Measurements from ENCODE around the gene DNAJC3.
"Not testable (repeated sequence)": the region's sequence is repeated elsewhere in the genome, so short reads cannot be mapped to it uniquely, and the experiment has no call there.

Gene DNAJC3, protein sequence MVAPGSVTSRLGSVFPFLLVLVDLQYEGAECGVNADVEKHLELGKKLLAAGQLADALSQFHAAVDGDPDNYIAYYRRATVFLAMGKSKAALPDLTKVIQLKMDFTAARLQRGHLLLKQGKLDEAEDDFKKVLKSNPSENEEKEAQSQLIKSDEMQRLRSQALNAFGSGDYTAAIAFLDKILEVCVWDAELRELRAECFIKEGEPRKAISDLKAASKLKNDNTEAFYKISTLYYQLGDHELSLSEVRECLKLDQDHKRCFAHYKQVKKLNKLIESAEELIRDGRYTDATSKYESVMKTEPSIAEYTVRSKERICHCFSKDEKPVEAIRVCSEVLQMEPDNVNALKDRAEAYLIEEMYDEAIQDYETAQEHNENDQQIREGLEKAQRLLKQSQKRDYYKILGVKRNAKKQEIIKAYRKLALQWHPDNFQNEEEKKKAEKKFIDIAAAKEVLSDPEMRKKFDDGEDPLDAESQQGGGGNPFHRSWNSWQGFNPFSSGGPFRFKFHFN

DNA sequence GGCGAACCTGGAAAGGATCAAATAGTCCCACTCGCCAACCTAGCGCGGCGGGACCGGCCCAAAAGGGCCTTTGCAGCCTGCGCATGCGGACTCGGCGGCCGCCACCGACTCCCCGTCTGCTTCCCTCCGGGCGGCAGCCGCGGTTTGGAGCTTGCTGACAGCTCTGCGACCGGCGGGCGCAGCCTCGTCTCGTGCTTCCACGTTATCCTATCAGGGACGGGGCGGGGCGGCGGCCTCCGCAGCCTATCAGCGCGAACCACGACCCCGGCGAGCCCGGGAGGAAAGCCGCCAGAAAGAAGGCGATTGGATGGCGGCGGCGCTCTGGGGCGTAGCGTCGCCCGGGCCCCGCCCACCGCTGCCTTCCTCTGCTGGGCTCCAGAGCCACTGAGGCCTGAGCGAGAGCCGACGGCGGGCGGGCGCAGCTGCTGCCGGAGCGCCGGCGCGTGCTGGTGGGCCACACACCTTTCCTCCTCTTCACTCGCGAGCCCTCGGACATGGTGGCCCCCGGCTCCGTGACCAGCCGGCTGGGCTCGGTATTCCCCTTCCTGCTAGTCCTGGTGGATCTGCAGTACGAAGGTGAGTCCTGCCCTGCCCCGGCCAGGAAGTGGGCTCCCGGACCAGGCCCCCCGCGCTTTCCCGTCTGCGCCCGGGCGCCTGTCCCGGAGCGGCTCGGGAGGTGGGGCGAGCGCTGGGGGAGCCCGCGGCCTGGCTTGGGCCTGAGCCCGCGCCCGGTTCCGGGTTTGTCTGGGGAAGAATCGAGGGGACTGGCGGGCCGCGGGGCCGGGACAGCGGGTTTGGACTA, at the start of gene DNAJC3:
DNAJC3 (plus strand) TSS at position 378 of the 802 bp plus-strand sequence; CDS start at position 495, 117 bp downstream.
- peak; percentile 97 for DNase-seq (ENCODE audit: low read depth)

DNA sequence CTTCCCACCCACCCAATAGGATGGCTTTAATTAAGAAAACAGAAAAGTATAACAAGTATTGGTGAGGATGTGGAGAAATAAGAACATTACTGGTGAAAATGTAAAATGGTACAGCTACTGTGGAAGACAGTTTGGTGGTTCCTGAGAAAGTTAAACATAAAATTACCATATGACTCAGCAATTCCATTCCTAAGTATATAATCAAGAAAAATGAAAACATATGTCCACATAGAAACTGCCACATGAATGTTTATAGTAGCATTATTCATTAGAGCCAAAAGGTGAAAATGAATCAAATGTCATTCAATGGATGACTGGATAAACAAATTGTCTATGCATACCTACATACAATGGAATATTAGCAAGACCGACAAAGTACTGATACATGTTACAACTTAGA, 49.3 kb upstream of the DNAJC3 start:
- DNase-seq (ENCODE audit: low read depth): no peak

DNA sequence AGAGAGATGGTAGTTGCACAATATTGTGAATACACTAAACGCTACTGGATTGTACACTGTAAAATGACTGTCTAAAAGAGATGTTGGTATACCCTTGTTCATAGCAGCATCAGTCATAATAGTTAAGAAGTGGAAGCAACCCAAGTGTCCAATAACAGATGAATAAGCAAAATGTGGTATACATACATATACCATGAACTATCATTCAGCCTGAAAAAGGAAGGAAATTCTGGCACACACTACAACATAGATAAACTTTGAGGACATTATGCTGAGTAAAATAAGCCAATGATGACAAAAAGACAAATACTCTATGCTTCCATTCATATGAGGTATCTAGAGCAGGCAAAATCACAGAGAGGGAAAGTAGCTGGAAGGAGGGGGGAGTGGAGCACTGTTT, 48.5 kb upstream of the DNAJC3 start:
- no peak for DNase-seq (ENCODE audit: low read depth)

DNA sequence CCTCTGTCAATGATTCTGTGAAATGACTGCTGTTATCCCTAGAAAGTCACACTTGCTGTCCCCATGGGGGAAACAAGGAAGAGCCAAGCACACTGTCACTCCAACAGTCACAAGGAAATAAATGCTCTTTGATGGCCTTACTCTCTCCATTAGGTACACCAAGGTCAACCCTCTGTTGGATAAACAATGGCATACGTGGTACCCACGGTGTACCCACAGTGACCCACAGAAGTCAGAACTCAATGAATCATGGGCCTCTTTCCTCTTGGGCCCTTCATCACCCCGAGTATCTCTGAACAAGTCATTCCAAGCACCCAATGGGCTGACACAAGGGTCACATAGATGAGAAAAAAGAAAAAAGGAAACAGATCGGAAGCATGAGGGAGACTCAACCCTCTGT, 47.9 kb upstream of the DNAJC3 start:
- no peak for DNase-seq (ENCODE audit: low read depth)

DNA sequence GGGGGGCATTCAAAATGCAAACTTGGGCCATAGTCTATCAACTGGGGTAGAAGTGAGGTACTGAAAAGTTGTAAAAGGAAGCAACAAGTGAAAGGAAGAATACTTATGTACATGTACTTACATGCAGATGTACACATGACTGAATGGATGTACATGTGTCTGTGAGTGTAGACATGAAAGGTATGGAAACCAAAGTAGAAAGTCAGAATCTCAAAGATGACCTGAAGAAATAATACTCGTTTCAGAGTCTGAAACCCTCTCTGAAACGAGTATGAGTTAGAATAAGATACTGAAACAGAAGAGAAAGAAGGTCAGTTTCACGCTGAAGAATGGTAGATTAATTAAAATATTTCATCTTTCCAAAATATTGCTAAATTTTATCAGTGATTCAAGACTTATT, 46.3 kb upstream of the DNAJC3 start:
- no peak for DNase-seq (ENCODE audit: low read depth)

DNA sequence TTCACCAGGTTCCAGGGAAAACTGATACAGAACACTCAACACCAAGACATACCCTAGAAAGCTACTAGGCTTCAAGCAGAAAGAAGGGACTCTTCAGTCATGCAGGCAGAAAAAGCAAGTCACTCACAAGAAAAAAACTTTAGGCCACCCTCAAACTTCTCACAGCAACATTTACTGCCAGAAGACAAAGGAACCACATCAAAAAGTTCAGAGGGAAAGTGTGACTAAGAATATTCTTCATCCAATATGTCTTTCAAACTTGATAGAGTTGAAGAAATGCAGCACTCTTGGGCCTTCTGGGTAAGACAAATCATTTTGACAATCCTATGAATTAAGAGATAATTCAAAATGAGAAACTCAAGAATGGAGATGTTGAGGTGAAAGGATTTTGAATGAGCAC, 40.1 kb upstream of the DNAJC3 start:
- DNase-seq (ENCODE audit: low read depth): no peak

DNA sequence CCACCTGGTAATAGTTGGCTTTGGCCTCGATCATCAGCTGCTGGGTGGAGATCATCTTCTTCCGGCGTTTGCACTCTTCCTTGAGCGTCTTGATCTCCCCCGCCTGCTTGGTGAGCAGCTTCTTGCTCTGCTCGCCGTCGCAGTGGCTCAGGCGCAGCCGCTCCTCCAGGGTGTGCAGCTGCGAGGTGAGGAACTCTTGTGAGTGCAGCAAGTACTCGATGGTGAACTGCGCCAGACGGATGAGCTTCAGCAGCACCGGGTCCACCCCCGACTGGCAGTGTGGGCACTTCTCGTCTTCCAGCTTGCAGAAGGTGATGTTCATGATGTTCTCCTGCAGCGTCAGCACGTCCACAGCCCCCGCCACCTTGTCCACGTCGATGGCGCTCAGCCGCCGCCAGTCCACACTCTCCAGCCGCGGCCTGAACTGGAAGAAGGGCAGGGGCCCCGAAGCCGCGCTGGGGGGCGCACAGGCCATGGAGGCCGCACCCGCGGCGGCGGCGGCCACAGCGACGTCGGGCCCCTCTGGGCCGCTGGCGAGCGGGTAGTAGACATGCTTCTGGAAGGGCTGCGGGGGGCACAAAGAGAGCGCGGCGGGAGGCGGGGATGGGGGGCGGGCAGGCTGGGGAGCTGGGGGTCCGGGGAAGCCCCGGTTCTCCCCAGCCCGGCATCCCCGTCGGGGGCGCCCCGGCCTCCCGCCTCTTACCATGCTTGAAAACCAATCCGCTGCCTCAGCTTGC, 35.5 kb upstream of the DNAJC3 start:
- DNase-seq (ENCODE audit: low read depth): no peak

DNA sequence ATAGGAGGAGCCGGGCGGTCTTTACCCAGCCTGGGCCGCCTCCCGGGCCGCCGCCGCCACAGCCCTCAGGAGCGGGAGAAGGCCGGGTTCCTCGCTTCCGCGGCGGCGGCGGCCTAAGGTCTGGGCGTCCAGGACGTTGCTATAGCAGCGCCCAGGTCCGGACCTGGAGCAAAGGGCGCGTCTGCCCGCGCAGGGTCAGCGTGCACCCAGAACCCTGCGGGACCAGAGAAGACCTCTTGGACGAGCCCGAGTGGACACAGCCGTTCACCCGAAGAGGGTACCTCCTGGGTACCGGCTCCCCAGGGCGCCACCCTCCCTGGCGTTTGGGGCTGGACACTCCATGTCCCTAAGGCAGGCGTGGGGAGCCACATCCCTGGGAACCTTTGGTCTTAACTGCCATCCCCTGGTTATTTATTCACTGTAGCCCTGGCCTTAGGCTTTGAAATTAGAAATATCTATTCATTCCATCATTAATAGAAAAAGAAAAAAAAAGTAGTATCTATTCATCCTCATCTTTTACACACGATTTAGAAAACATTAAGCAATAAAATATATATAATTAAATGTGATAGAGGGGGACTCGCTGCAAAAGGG, 34.8 kb upstream of the DNAJC3 start:
- no peak for DNase-seq (ENCODE audit: low read depth)

DNA sequence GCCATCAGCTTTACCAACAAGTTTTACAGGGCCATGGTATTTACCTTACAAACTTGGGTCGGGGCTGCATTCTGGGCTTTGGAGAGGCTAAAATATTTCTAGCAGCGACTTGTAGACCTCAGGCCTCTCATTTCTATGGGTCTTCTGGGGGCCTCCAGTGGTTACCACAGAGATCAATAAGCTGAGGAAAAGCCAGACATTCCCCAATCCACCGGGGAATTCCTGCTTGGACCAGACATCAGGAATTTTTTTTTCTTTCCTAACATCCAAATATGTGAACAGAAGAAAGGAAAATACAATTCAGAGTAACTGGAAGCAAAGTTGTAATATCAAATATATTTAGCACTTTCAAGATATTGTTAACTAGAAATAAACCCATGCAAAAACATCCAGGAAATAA, 33.9 kb upstream of the DNAJC3 start:
- no peak for DNase-seq (ENCODE audit: low read depth)

DNA sequence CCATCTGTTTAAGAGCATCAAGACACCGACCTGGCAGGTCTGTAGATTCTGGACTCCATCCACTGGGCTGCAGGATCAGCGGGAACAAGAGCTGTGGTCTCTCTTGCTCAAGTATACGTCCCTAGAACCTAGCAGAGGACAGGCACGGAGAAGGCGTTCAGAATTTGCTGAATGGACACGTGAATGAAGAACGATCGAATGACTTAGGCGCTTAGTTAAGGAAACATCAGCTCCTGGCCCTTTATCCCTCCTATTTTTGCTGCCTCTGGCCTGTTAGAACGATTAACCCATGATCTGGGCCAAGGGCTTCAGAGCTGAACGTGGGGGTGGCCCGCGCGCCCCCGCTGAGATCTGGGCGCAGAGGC, 33.4 kb upstream of the DNAJC3 start:
- DNase-seq (ENCODE audit: low read depth): no peak

DNA sequence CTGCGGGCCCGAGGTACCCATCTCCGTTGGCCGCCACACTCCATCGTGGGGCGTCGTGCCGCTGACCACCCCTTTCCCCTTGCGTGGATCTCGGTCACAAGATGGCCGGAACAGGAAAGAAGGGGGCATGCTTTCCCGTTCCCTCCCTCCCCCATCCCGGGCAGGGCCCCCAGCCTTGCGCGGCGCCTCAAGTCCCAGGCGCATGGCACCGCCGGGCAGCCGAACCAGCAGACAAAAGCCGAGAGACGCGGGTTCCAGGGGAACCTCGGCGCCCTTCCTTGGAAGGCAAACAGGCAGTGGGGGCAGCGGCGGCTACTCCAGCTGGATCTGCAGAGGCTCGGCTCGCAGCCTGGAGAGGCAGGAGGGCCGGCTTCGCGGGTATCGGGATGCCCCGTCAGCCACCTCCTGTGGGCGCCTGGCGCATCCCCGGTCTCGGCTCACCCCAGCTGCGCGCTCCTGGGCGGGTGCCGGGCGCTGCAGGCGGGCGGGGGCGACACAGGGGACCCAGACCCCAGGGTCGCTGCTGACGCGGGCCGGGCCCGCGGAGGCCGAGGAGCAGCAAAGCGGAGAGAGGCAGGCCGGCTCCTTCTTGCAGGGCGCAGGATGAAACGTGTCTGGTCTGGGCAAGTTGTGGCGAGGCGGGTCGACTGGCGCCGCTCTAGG, 32.9 kb upstream of the DNAJC3 start:
- DNase-seq (ENCODE audit: low read depth): no peak

DNA sequence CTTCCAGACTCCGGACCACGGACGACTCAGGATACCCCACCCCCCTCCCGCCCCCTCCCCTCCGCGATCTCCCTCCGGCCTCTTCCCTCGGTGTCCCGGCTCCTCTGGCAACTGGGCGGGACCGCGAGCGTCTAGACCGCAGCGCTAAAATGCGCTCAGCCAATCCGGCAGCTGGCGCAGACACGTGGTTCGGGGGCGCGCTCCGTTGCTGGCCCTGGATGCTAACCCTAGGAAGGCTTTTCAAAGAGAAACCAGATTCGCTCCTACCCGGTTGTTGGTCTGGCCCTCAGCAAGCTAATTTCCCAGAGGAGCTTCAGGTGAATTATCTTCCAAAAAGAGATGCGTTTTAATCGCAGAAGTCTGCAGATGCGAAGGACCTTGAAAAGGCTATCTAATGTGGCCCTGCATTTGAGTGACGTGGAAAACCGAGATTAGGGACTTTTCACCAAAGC, 32.3 kb upstream of the DNAJC3 start, which contains the start of gene DZIP1:
DZIP1 (minus strand) TSS at position 106 of the 452 bp plus-strand sequence. CDS start 2,677 bp downstream, outside the sequence.
- DNase-seq (ENCODE audit: low read depth): no peak

DNA sequence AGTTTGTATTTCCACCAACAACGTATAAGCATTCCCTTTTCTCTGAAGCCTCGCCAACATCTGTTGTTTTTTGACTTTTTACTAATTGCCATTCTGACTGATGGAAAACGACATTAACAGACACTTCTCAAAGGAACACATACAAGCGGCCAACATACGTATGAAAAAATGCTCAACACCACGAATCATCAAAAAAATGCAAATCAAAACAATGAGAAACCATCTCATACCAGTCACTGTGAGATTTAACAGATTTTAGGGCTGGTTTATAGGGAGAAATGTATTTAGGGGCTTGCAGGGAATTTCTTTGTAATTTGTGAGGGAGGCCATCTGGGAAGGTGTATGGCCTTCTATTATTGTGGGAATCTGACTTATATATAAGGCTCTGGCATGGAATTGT, 29.6 kb upstream of the DNAJC3 start:
- no peak for DNase-seq (ENCODE audit: low read depth)

DNA sequence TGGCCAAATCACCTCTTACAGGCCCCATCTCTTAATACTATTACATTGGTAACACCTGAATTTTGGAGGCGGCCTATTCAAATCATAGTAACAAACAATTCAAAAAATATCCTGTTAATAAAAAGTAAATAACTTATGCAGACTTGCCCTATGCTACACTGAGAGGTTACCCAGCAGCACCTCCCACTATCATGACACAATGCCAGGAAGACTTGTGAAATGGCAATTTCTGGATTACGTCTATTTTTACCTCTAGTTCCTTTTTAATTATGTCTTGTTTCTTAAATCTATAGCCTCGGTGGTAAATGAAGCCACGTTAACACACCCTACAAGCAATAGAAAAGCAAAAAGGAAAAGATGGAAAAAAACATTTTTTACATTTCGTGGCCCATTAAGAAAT, 26.2 kb upstream of the DNAJC3 start:
- no peak for DNase-seq (ENCODE audit: low read depth)

DNA sequence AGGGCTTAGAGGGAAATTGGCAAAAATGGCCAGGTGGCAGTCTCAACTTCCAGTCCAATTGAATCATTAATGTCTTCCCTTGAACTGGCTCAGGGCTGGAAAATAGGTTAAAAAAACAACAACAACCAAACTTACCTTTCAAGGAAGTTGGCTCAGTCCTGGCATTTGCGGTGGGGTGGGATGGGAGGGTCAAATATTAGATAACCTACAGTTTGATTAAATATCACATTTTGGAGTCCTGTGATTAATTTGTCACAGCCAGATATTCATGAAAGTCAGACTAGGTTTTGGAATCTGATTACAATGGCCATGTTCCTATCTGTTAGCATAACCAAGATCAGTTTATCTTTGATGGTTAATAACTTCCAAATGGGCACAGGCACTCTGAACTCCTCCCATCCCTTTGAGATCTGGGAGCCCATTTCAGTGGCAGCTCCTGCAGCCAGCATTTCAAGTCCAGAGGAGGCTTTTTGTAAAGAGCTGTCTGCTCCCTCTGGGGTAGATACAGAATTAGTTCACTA, 24.6 kb upstream of the DNAJC3 start:
- DNase-seq (ENCODE audit: low read depth): no peak

DNA sequence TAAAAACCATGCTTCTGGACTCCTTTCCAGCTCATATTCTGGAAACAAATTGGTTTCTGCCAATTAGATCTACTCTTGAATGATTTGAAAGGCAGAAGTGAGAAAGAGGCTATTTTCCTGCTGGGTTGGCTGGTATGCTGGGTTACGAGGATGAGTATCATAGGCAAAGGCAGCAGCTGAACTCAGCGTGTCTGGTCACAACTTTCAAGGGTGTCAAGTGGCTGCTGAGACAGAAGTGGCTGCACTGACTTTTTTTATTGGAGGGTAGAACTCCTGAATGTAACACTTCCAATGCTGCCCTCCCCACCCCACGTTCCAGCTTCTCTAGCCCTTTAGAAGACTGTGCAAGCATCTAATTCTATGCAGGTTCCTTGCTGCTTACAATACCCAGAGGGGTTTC, 24.1 kb upstream of the DNAJC3 start:
- no peak for DNase-seq (ENCODE audit: low read depth)

DNA sequence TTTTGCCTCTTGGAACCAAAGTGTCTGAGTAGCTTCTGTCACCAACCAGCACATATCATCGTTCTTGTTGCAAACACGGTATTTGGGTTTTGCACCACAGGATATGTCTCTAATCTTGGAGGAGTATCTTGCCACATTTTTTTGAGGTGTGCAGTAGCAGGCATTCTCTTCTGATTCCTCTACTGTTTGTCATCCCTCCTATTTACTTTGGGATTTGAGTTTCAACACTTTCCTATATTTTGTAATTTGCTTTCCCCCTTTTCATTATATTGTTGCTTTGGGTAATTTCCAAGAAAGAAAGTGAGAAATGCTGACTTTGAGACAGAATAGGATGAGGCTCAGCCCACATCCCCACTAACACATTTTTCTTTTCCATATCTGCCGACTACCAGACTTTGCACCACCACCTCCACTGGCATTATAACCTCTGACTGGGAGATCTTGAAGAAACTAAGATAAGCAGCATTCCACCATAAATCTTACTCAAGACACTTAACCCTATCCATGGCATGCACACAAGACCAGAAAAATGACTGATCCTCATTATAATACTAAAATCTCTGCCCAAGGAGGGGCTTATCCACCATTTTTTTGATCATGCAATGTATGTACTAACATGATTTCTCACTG, 20.4 kb upstream of the DNAJC3 start:
- no peak for DNase-seq (ENCODE audit: low read depth)

DNA sequence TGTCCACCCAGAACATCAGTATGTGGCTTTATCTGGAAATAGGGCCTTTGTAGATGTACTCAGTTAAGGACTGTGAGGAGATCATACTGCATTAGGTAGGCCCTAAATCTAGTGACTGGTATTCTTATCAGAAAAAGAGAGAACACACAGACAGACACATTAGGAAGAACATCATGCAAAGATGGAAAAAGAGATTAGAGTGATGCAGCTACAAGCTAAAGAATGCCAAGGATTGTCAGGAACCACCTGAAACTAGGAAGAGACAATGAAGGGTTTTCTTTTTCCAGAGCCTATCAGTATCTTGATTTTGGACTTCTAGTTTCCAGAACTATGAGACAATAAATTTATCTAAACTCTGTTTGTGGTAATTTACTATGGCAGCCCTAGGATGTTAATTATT, 17.4 kb upstream of the DNAJC3 start:
- no peak for DNase-seq (ENCODE audit: low read depth)

DNA sequence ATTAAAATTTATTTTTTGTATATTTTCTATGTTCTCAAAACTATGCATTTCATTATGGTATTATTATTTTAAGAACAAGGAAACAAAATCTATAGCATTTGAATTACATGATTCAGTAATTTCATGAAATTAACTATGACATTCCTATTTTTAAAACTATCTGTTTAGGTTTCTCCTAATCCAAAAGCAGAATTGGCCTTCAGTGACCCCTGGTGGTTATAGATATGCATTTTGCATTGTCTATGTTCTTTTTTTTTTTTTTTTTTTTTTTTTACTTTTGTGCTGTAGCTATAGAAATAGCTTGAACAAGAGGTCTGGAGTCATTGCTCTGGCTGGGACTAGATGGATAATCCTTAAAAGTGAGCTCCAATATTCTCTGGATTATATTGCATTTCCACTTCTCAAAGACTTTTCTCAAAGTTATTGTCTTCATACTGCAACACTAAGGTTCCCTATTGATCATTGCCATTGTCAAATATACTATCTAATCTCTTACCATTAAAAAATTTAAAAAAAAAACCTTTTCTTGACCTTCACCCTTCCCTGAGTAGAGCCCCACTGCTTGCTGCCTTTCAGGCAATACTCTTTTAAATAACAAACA, 15.9 kb upstream of the DNAJC3 start:
- DNase-seq (ENCODE audit: low read depth): no peak

DNA sequence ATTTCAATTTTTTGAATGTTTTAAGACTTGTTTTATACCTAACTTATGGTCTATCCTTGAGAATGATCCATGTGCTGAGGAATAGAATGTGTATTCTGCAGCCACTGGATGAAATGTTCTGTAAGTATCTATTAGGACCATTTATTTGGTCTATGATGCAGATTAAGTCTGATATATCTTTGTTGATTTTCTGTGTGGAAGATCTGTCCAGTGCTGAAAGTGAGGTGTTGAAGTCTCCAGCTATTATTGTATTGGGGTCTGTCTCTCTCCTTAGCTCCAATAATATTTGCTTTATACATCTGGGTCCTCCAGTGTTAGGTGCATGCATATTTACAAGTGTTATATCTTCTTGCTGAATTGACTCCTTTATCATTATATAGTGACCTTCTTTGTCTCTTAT, 9.7 kb upstream of the DNAJC3 start:
- not testable (repeated sequence) for DNase-seq (ENCODE audit: low read depth)

Data from stimulated activated CD8-positive, alpha-beta memory T cell treated with anti-CD3 and anti-CD28 coated beads, Interleukin-4, amount 100 ng/mL, for 24 hours (primary cell).